ENCODE data around the gene XCL2.

Gene XCL2

DNA sequence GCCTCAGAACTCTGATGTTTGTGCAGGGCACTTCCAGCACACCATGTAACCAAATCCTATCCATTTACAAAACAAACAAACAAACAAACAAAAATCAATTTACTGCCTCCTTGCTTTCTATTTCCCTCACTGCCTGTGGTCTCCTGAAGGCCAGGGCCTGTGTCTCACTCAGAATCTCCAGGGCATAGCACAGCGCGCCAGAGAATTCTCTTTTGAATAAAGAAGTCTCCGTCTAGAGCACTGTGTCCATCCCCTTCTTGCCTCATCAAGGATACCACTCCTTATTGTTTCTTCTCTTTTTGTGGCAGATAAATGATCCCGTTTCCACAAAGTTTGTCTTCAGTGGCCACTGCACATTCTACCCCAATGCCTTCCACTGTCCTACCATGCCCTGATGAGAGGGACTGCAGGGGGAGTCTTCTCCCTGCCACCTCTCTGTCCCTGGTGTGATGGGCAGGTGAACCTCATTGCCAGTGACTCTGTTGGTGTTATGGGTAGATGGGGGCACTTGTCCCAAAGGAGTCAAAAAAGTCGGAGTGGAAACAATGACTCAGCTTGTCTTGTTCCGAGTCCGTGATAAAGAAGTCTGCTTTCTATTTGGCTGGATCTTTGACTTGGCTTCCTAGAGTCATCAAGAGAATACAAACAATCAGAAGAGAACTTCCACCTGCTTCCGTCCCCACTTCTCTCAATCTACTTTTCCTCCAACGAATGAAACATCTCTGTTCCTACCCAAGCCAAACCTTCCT lies 30.0 kb downstream of the XCL2 start:
- no peak for DNase-seq (ENCODE audit: low read depth)

DNA sequence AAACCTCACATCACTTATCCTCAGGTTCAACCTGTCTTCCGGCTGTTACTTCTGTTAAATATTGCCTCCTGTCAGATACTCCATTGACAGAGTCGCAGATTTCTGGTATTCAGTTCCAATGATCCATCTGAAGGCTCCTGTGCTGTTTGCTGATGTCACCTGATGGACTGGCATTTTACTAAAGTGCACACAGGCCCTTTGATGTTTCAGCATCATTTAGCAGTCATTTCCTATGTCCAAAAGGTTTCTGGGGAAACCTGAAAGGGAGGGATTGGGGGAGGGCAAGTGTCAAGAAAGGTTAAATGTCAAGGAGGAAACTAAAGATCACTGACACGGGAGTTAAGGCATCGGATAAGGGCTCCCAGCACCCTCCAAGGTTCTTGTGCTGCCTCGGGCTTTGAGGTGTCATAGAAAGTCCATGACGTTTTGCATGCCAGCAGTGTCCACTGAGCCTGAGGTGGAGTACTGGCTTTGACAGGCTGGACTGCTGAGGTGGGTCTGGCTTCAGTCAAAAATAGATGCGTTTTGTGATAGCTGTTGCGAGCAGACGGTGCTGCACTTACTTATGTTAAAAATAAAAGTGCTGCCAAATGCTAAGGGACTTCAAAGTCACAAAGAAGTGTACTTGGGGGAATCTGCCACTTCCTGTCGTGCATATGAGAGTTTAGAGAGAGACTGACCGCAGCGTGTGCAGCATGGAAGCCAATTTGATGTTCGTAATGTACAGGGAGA lies 30.8 kb downstream of the XCL2 start:
- DNase-seq (ENCODE audit: low read depth): no peak

DNA sequence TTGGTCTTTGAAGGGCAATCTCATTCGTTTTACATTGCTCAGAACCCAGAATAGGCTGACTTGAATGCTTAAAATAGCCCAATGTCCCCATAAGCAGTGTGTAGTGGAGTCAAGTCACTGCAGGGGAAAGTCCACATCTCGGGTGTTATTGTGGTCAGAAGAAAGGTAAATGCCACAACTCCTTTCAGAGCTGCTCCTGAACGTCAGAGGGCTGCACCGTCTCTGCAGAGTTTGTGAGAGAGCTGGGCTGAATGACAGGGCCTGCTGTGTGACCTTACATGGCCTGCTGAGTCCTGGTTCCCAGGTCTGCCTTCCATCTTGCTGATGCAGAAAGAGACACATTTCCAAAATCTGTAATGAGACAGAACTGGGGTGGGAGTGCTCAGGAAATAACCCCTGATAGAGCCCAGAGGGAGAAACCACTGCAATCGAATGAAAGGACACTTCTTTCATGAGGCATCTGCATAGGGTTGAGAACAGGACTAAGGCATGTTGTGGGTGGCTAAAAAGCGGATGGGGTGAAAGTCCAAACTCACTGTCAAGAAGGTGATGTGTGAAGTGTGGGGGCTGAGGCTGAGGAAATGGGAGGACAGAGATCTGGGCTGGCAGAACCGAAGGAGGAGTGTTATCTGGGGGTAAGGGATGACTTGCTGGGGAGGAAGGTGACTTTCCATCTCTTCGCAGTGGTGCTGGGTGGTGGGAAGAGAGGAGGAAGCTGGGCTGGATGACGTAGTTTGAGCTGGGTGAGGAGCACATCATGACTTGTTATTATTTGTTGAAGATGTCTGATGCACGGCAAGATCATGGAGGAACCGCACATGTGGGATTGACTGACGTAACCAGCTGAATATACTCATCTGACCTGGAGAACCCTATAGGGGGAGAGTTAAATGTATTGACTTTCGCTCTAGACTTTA lies 33.7 kb downstream of the XCL2 start:
- DNase-seq (ENCODE audit: low read depth): no peak

DNA sequence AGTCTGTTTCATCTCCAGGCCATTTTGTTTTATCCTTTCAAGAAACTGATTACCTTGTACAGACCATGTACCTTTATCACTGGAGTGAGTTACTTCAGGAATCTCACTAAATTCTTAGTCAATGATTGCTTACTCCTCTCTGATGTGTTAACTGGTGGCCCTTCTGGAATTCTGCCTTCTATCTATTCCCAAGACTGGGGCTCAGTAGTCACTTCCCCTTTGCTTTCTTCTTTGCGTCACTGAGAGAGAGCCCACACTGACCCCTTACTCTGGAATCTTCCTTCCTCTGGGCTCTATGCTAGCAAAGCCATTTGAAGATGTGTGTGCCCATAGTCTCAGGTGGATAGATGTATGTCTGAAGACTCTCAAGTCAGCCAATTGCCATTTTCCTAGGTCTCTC lies 34.6 kb downstream of the XCL2 start:
- no peak for DNase-seq (ENCODE audit: low read depth)

DNA sequence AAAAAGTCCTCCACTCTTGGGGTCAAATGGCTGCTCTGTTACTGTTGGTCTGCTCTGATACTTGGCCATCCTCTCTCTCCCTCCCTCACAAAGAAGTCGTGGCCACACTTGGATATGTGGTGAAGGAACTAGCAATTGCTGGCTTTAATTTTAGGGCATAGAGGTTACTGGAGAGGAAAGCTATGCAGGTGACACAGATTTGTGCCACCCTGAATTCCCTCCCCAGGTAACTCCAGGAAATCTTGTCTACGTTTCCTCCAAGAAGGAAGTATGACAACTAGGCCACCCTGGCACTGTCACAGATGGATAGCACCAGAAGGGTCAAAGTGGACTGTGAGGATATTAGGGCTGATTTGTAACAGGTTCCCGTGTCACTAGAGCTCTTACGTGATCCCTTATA lies 36.0 kb downstream of the XCL2 start:
- no peak for DNase-seq (ENCODE audit: low read depth)

DNA sequence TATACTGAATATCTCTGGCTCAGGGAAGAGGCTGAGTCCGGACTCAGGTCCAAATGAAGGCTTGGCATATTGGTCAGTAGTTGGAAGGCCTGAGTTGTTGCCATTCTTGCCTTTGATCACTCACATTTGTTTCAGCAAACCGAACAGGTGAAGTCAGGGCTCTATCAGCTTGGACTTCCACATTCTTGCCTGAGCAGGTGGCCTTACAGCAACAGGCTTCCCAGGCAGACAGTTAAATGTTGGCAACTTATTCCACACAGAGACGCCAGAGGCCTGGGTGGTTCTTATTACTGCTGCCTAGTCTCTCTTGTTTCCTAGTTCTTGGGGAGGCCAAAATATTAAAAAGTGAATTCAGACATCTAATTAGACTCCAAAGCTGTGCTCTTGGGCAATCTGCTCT lies 36.6 kb downstream of the XCL2 start:
- DNase-seq (ENCODE audit: low read depth): no peak

DNA sequence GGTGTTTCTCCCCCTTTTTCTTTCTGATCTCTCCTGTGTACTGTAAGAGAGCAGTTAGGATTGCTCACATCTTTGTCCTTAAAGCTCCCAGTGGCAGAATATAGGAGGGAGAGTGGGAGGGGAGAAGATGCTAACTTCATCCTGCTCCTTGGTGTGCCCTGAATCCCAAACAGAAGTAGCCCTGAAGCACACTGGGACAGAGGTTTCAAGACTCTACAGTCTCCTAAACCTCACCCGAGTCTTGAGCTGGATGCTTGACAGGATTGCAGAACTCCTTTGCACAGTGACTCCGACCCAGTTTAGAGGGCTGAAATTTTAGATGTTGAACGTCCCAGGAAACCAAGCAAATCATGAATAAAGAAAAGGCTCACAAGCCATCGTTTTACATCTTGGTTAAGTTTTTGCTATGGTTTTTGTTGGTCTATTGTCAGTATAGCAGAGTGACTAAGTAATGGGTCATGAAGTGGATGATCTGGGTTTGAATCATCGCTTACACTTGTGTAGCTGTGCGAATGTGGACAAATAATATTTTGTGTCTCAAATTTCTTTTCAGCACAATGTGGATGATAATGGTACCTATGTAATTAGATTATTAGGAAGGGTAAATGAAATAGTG lies 37.5 kb downstream of the XCL2 start:
- DNase-seq (ENCODE audit: low read depth): no peak

DNA sequence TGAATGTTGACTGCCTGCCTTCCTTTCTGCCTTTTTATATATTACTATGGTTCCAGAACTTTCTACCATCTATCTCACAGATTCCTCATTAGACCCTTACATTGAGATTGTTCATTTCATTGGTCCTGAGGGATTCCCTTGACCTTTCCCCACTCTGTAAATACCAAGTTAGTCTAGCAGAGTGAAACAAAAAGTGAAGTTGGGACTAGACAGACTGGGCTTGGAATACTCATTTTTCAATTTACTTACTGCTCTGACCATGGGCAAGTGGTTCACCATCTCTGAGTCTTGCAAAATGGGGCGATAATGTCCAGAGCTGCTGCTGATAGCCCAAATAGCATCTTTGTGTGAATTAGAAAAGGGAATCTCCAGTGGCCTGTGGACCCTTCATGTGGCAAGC lies 38.8 kb downstream of the XCL2 start:
- DNase-seq (ENCODE audit: low read depth): no peak

DNA sequence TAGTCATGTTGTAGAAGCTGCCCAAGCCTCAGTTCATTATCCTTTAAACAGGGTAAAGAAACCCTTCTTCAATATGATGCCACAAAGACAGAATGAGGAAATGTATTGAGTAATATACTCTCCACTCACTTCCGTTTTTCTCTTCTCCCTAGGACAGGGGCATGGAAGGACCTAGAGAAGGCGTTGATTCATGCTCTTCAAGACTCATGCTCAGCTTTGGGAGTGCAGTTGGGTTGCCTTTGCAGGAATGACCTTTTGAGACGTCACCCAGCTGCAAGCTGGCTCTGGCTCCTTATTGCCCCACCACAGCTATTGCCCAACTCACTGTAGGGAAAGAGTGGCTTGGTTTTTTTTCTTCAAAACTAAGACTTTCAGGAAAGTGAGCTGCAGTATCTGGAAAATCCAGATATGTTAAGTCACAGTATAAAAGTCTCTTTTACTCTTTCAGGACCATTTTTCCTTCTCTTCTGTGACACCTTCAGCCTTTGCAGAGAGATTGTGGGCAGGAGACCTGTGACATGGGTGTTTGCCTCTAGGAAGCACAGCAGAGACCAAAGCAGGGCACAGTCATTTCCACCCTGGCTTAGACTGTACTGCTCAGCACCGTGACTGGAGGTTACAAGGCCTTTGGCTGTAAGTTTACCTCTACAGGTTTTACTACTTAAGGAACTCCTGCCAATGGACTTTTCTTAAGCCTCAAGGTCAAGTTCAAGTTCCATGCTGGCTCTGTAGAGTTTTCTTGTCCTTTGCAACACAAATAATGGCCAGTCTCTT lies 39.5 kb downstream of the XCL2 start:
- DNase-seq (ENCODE audit: low read depth): no peak

DNA sequence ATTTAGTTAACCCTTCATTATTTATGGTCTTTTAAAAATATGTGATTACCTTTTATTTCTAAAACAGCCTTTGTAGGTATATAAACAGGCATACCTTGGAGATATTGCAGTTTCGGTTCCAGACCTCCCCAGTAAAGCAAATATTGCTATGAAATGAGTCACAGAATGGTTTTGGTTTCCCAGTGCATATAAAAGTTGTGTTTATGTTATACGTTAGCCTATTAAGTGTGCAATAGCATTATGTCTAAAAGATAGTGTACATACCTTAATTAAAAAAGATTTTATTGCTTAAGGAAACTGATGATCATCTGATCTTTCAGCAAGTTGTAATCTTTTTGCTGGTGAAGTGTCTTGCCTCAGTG lies 44.1 kb downstream of the XCL2 start:
- no peak for DNase-seq (ENCODE audit: low read depth)

DNA sequence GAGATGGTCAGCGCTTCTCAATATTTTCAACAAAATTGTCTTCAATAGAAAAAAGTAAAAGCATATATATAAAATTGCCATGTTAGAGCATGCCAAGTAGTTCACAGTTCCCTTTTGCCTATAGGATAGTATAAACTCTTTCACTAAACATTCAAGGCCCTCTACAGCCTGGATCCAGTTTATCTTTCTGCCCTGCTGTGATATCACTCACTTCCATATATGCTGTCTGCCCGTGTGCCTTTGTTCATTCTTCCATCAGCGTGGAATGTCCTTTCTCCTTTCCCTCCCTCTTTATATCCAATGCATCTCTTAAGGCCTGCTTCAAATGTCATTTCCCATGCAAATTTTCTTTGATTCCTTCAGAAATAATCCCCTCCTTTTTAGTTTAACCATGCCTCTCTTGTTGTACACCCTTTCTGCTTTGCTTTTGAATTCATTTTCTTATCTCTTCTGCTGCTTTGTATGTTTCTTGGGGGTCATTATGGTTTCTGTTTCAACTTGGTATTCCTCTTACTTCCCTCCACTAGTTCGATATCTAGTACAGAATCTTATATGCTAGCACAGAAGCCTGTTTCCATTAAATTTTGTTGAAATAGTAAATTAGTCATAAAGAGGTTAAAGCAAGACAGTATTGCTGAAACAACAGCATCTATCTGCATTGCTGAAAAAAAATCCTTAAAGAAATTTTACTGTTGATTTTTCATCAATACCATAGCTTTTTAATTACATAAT lies 44.7 kb downstream of the XCL2 start:
- no peak for DNase-seq (ENCODE audit: low read depth)

DNA sequence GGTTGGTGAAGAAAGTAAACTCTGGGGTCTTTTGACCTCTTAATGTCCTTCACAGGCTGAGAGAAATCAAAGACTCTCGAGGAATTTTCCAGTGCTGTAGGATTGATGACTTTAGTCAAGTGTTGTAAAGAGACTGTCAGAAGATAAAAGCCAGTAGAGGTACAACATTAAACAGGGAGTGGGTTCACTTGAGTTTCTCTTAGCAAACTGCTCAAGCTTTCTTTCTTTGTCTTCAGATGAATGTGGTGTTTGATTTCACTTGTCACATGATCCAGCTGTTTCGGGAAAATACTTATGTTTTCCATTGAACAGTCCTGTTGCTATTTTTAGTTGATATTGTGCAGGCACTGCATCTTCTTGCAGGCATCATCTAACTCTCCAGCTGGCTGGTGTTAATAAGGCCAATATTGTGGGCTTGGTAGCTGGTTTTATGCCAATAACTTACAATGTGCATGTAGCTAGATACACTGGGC lies 45.6 kb downstream of the XCL2 start:
- no peak for DNase-seq (ENCODE audit: low read depth)

DNA sequence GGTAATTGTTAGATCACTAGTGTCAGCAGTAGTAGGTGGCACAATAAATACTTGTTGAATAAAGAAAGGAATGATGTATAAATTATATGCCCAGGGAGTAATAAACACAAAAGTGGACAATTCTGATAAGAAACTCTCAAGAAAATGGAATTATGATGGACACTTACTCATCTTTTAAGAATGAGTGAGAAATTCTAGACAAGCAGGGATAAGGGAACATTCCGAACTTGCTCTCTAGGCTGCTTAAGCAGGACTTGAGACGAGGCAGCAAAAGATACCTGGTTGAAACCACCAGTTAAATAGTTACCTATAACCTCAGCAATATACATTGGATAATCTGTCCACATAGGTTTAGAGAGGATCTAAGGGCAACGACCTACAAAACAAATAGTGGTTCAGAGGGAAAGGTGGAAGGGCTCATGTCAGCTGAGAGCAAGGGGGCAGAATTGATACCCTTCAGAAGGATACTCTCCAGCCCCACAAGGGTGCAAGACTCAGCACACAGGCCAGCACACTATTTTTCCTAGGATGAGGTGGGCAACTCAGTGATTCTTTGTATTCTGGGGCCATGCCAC lies 46.3 kb downstream of the XCL2 start:
- no peak for DNase-seq (ENCODE audit: low read depth)

DNA sequence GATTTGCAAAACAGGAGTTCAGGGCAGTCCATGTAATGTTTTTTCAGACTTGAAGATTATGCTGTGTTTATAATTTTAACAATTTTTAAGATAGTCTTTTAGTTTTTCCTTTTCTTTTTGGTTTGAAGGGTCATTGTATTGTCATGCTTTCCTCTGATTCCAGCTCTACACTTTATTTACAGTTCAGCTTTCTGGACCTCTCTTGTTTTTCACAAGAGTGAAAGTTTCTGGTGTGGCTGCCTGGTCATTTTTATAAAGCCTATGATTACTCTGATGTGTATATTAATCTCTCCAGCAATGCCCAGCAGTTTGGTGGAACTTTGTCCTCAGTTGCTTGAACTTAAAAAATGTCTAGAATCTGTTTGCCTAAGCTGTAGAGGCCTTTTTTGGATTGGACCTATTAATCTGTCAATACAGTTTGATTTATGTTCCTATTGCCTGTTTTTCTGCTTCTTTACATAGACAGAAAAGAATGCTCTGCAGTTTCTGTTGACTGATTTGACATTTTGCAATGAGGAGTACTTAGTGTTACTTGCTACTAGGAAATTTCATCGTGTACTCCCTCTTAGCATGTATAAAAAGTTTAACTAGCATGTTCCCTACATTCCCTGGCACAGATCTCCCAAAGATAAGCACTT lies 52.2 kb downstream of the XCL2 start:
- no peak for DNase-seq (ENCODE audit: low read depth)

Data from stimulated activated CD8-positive, alpha-beta memory T cell treated with anti-CD3 and anti-CD28 coated beads, Interleukin-15, amount 100 ng/mL, for 1 hour (primary cell).